ENCODE results near the gene SMIM24. TPM values are rescaled to one million over a fixed set of nuclear protein-coding genes. Genes with fewer than 3 reads are reported as not detected.
A peak's percentile ranks its signal among the peaks of the same experiment; 100 is the strongest.

The SMIM24 gene
- total and polyA plus RNA-seq, 9 of the 15 experiments (the other 6 are each of a cell fraction or from before 2014, with no cell fraction given): 0.45 to 12.3 (median 1.4) TPM; not detected in 1

DNA sequence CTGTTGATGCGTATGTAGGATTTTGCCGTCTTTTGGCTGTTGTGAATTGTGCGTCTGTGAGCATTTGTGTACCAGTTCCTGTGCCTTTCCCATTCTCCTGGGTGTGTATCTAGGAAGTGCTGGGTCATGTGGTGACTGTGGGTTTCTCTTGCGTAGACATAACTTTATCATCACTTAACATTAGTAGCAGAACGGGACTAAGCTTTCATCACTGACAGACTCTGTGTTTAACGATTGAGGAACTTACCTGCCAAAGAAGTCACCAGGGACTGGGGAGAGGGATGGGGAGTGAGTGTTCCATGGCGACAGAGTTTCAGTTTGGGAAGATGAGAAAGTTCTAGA lies 40.8 kb upstream of the SMIM24 start (continued):
- TF ChIP-seq, protein P1, sequence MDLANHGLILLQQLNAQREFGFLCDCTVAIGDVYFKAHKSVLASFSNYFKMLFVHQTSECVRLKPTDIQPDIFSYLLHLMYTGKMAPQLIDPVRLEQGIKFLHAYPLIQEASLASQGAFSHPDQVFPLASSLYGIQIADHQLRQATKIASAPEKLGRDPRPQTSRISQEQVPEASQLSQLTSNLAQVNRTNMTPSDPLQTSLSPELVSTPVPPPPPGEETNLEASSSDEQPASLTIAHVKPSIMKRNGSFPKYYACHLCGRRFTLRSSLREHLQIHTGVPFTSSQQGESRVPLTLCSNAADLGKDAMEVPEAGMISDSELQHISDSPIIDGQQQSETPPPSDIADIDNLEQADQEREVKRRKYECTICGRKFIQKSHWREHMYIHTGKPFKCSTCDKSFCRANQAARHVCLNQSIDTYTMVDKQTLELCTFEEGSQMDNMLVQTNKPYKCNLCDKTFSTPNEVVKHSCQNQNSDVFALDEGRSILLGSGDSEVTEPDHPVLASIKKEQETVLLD (IDR thresholded peaks at IDR 0.05): peak; percentile 45; the same call in 1 of the 2 replicates
- TF ChIP-seq, protein P2, sequence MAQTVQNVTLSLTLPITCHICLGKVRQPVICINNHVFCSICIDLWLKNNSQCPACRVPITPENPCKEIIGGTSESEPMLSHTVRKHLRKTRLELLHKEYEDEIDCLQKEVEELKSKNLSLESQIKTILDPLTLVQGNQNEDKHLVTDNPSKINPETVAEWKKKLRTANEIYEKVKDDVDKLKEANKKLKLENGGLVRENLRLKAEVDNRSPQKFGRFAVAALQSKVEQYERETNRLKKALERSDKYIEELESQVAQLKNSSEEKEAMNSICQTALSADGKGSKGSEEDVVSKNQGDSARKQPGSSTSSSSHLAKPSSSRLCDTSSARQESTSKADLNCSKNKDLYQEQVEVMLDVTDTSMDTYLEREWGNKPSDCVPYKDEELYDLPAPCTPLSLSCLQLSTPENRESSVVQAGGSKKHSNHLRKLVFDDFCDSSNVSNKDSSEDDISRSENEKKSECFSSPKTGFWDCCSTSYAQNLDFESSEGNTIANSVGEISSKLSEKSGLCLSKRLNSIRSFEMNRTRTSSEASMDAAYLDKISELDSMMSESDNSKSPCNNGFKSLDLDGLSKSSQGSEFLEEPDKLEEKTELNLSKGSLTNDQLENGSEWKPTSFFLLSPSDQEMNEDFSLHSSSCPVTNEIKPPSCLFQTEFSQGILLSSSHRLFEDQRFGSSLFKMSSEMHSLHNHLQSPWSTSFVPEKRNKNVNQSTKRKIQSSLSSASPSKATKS (CRISPR knock-in tag; IDR thresholded peaks at IDR 0.05): no peak
- TF ChIP-seq RHOXF2B (CRISPR knock-in tag; conservative IDR thresholded peaks at IDR 0.05) (no peak), MCM2 (IDR thresholded peaks at IDR 0.05; ENCODE audit: low read depth) (no peak), MAFK (IDR thresholded peaks at IDR 0.05; ENCODE audit: low read length) (peak; percentile 68), MTA1 (IDR thresholded peaks at IDR 0.05; ENCODE audit: borderline replicate concordance) (peak; percentile 29; the same call in 1 of the 2 replicates), NFYB (IDR thresholded peaks at IDR 0.05; ENCODE audit: extremely low read depth, insufficient read length) (no peak), ARNT (IDR thresholded peaks at IDR 0.05) (peak in 1 of 2 experiments; percentile 46; a peak in 1 of 4 replicates), XRCC4 (IDR thresholded peaks at IDR 0.05; ENCODE audit: extremely low read depth, insufficient read depth, insufficient read length) (no peak), ZNF217 (CRISPR knock-in tag; IDR thresholded peaks at IDR 0.05) (no peak), STAG1 (CRISPR knock-in tag; IDR thresholded peaks at IDR 0.05; ENCODE audit: borderline replicate concordance) (no peak), CREBBP (IDR thresholded peaks at IDR 0.05; ENCODE audit: low read depth, low read length) (no peak), ADNP (tag; IDR thresholded peaks at IDR 0.05) (no peak), PHTF2 (CRISPR knock-in tag; IDR thresholded peaks at IDR 0.05) (no peak), TEAD4 (IDR thresholded peaks at IDR 0.05; ENCODE audit: low read length) (peak; percentile 35; the same call in 1 of the 2 replicates), TEAD4 (CRISPR knock-in tag; IDR thresholded peaks at IDR 0.05; ENCODE audit: borderline replicate concordance) (no peak), SMARCE1 (IDR thresholded peaks at IDR 0.05) (peak; percentile 49; the same call in 1 of the 2 replicates)
- TF ChIP-seq, protein P3, sequence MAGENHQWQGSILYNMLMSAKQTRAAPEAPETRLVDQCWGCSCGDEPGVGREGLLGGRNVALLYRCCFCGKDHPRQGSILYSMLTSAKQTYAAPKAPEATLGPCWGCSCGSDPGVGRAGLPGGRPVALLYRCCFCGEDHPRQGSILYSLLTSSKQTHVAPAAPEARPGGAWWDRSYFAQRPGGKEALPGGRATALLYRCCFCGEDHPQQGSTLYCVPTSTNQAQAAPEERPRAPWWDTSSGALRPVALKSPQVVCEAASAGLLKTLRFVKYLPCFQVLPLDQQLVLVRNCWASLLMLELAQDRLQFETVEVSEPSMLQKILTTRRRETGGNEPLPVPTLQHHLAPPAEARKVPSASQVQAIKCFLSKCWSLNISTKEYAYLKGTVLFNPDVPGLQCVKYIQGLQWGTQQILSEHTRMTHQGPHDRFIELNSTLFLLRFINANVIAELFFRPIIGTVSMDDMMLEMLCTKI (IDR thresholded peaks at IDR 0.05; ENCODE audit: partially characterized antibody): no peak
- TF ChIP-seq, protein P4, sequence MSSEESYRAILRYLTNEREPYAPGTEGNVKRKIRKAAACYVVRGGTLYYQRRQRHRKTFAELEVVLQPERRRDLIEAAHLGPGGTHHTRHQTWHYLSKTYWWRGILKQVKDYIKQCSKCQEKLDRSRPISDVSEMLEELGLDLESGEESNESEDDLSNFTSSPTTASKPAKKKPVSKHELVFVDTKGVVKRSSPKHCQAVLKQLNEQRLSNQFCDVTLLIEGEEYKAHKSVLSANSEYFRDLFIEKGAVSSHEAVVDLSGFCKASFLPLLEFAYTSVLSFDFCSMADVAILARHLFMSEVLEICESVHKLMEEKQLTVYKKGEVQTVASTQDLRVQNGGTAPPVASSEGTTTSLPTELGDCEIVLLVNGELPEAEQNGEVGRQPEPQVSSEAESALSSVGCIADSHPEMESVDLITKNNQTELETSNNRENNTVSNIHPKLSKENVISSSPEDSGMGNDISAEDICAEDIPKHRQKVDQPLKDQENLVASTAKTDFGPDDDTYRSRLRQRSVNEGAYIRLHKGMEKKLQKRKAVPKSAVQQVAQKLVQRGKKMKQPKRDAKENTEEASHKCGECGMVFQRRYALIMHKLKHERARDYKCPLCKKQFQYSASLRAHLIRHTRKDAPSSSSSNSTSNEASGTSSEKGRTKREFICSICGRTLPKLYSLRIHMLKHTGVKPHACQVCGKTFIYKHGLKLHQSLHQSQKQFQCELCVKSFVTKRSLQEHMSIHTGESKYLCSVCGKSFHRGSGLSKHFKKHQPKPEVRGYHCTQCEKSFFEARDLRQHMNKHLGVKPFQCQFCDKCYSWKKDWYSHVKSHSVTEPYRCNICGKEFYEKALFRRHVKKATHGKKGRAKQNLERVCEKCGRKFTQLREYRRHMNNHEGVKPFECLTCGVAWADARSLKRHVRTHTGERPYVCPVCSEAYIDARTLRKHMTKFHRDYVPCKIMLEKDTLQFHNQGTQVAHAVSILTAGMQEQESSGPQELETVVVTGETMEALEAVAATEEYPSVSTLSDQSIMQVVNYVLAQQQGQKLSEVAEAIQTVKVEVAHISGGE (CRISPR knock-in tag; IDR thresholded peaks at IDR 0.05): no peak
- TF ChIP-seq, protein P5, sequence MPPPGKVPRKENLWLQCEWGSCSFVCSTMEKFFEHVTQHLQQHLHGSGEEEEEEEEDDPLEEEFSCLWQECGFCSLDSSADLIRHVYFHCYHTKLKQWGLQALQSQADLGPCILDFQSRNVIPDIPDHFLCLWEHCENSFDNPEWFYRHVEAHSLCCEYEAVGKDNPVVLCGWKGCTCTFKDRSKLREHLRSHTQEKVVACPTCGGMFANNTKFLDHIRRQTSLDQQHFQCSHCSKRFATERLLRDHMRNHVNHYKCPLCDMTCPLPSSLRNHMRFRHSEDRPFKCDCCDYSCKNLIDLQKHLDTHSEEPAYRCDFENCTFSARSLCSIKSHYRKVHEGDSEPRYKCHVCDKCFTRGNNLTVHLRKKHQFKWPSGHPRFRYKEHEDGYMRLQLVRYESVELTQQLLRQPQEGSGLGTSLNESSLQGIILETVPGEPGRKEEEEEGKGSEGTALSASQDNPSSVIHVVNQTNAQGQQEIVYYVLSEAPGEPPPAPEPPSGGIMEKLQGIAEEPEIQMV (tag; conservative IDR thresholded peaks at IDR 0.05; ENCODE audit: low read depth): no peak
